Neural cell (in vitro differentiated cells): ENCODE results near the gene CD47. TPM values are rescaled to one million over a fixed set of nuclear protein-coding genes. Genes with fewer than 3 reads are reported as not detected.

ENCODE experiments used
- H2AFZ ChIP-seq: fragments of 200-600, 300-800 bp; sonication (generic), shearing (Covaris generic); 2 replicates; pipeline ENCODE4 v1.6.0; 2014; ENCODE audit warnings: low read depth, mild to moderate bottlenecking, antibody characterized with exemption, low read length, moderate library complexity
- H3F3A ChIP-seq: fragments of 200-600 bp; shearing (Covaris generic); 2 replicates; pipeline ENCODE4 v1.6.1; 2016; ENCODE audit warnings: mild to moderate bottlenecking, moderate library complexity, mixed read lengths, antibody characterized with exemption, low read length; ENCODE audit not compliant: insufficient read depth, poor library complexity, severe bottlenecking
- H3K27ac ChIP-seq: fragments of 200-600, 300-800 bp; sonication (generic), shearing (Covaris generic); 2 replicates; pipeline ENCODE4 v1.5.1; 2014; ENCODE audit warnings: mild to moderate bottlenecking, low read length, moderate library complexity
- H3K27me3 ChIP-seq: fragments of 300-800, 200-600 bp; sonication (generic), shearing (Covaris generic); 2 replicates; pipeline ENCODE4 v1.6.0; 2014; ENCODE audit warnings: mild to moderate bottlenecking, low read depth, low read length, moderate library complexity; ENCODE audit not compliant: insufficient read depth
- H3K36me3 ChIP-seq: fragments of 300-800, 200-600 bp; sonication (generic), shearing (Covaris generic); 2 replicates; pipeline ENCODE4 v1.5.1; 2014; ENCODE audit warnings: mild to moderate bottlenecking, antibody characterized with exemption, low read length, moderate library complexity; ENCODE audit not compliant: insufficient read depth
- H3K4me2 ChIP-seq: fragments of 300-800, 200-600 bp; sonication (generic), shearing (Covaris generic); 2 replicates; pipeline ENCODE4 v1.6.0; 2014; ENCODE audit warnings: mild to moderate bottlenecking, low read length
- H3K4me3 ChIP-seq: fragments of 300-800, 200-600 bp; sonication (generic), shearing (Covaris generic); 2 replicates; pipeline ENCODE4 v1.5.1; 2014; ENCODE audit warnings: mild to moderate bottlenecking, low read length, moderate library complexity
- H3K79me2 ChIP-seq: fragments of 200-600 bp; shearing (Covaris generic); replicated peaks from 2 replicates; pipeline ENCODE4 v1.6.0; 2014; ENCODE audit warnings: mild to moderate bottlenecking, low read length, moderate library complexity; ENCODE audit not compliant: insufficient read depth
- H3K9ac ChIP-seq: fragments of 300-800, 200-600 bp; sonication (generic), shearing (Covaris generic); 2 replicates; pipeline ENCODE4 v1.6.1; 2016; ENCODE audit warnings: mild to moderate bottlenecking, low read length, mixed read lengths
- H3K9me2 ChIP-seq: fragments of 200-600 bp; shearing (Covaris generic); 2 replicates; pipeline ENCODE4 v1.6.1; 2016; ENCODE audit warnings: mild to moderate bottlenecking, low read length, mixed read lengths; ENCODE audit not compliant: insufficient read depth
- H3K9me3 ChIP-seq: fragments of 200-600, 300-800 bp; sonication (generic), shearing (Covaris generic); 2 replicates; pipeline ENCODE4 v1.6.1; 2016; ENCODE audit warnings: mild to moderate bottlenecking, mixed run types, low read length, moderate library complexity, mixed read lengths
- H4K20me1 ChIP-seq: fragments of 200-600 bp; shearing (Covaris generic); 2 replicates; pipeline ENCODE4 v1.6.1; 2016; ENCODE audit warnings: mild to moderate bottlenecking, mixed run types; ENCODE audit not compliant: insufficient read depth
- EP300 ChIP-seq: fragments of 450-650 bp; conservative IDR thresholded peaks from 2 replicates; pipeline ENCODE4 v1.6.1; 2014; ENCODE audit warnings: antibody characterized with exemption, mild to moderate bottlenecking, moderate library complexity; ENCODE audit not compliant: poor library complexity, severe bottlenecking
- EZH2 ChIP-seq: fragments of 200-600, 300-800 bp; shearing (Covaris generic), sonication (generic); IDR thresholded peaks from 2 replicates; pipeline ENCODE4 v1.6.1; 2014; ENCODE audit warnings: antibody characterized with exemption, low read length, borderline replicate concordance, mild to moderate bottlenecking; ENCODE audit not compliant: insufficient read depth, poor library complexity, severe bottlenecking
- MXI1 ChIP-seq: fragments of 450-650 bp; conservative IDR thresholded peaks from 2 replicates; pipeline ENCODE4 v1.6.1; 2014; ENCODE audit warnings: antibody characterized with exemption, mild to moderate bottlenecking; ENCODE audit not compliant: poor library complexity, severe bottlenecking
- POLR2AphosphoS5 ChIP-seq: IDR thresholded peaks from 2 replicates; pipeline ENCODE4 v1.6.1; 2012
- RAD21 ChIP-seq: fragments of 450-650 bp; conservative IDR thresholded peaks from 2 replicates; pipeline ENCODE4 v1.6.1; 2014; ENCODE audit warnings: antibody characterized with exemption, mild to moderate bottlenecking, moderate library complexity
- SMC3 ChIP-seq: fragments of 450-650 bp; conservative IDR thresholded peaks from 2 replicates; pipeline ENCODE4 v1.6.1; 2014; ENCODE audit warnings: antibody characterized with exemption, mild to moderate bottlenecking, moderate library complexity; ENCODE audit not compliant: poor library complexity
- TAF1 ChIP-seq: IDR thresholded peaks from 2 replicates; pipeline ENCODE4 v1.6.1; 2012; ENCODE audit warnings: low read depth
- polyA plus RNA-seq: library from polyadenylated mRNA; depleted of rRNA; stranded (reverse); fragments of >200 nt; gene quantifications from 2 replicates; pipeline ENCODE4 v1.2.3, GENCODE V29; 2014
- TF ChIP-seq, protein P1 (sequence below): fragments of 450-650 bp; IDR thresholded peaks from 2 replicates; pipeline ENCODE4 v1.5.1; 2014; ENCODE audit warnings: antibody characterized with exemption, mild to moderate bottlenecking, moderate library complexity; ENCODE audit not compliant: poor library complexity, severe bottlenecking
- TF ChIP-seq, protein P2 (sequence below): IDR thresholded peaks from 2 replicates; pipeline ENCODE4 v1.6.1; 2012; ENCODE audit warnings: borderline replicate concordance

The CD47 gene
- polyA plus RNA-seq, 1 donor from 2014 or later = 128 TPM

DNA sequence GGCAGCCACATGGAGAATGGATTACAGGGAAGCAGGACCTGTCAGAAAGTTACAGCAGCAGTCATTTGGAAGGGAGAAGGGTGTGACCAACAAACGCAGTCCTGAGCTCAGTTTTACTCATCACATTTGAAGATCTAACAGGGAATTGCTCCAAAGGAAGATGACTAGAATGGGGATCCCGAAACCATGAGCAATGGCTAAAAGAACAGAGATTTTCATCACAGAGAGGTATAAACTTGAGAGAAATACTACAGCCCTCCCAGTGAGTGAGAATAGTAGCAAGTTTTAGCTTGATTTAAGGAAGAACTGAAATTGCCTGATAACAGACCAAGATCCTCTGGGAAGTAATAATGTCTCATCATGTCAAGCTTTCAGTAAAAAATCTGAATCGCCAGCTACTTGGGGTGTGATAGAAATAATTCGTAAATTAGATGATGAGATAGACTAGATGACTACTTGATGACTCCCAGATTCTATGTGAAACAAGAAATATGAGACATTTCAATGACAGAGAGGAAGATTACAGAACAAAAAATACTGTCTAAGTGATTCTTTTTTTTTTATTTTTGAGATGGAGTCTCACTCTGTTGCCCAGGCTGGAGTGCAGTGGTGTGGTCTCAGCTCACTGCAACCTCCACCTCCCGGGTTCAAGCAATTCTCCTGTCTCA, 16.9 kb downstream of the CD47 start:
- H3K9me3 ChIP-seq = no peaks in the 10 kb centered on the region
- H4K20me1 ChIP-seq = no peaks in the 10 kb centered on the region
- H3F3A ChIP-seq = no peaks in the 10 kb centered on the region
- H3K27ac ChIP-seq = no peak overlapping the region
- H3K79me2 ChIP-seq = no peaks in the 10 kb centered on the region
- no peak overlapping the region for H3K4me3 ChIP-seq
- no peaks in the 10 kb centered on the region for H3K9me2 ChIP-seq
- no peak overlapping the region for H3K4me2 ChIP-seq
- no peak for TF ChIP-seq SMC3
- TF ChIP-seq EZH2 = no peak
- TF ChIP-seq RAD21 = no peak
- TF ChIP-seq POLR2AphosphoS5 = no peak
- TF ChIP-seq TAF1 = no peak
- no peak for TF ChIP-seq MXI1
- TF ChIP-seq, protein P1, sequence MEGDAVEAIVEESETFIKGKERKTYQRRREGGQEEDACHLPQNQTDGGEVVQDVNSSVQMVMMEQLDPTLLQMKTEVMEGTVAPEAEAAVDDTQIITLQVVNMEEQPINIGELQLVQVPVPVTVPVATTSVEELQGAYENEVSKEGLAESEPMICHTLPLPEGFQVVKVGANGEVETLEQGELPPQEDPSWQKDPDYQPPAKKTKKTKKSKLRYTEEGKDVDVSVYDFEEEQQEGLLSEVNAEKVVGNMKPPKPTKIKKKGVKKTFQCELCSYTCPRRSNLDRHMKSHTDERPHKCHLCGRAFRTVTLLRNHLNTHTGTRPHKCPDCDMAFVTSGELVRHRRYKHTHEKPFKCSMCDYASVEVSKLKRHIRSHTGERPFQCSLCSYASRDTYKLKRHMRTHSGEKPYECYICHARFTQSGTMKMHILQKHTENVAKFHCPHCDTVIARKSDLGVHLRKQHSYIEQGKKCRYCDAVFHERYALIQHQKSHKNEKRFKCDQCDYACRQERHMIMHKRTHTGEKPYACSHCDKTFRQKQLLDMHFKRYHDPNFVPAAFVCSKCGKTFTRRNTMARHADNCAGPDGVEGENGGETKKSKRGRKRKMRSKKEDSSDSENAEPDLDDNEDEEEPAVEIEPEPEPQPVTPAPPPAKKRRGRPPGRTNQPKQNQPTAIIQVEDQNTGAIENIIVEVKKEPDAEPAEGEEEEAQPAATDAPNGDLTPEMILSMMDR = no peak
- TF ChIP-seq EP300 = no peak
- TF ChIP-seq, protein P2, sequence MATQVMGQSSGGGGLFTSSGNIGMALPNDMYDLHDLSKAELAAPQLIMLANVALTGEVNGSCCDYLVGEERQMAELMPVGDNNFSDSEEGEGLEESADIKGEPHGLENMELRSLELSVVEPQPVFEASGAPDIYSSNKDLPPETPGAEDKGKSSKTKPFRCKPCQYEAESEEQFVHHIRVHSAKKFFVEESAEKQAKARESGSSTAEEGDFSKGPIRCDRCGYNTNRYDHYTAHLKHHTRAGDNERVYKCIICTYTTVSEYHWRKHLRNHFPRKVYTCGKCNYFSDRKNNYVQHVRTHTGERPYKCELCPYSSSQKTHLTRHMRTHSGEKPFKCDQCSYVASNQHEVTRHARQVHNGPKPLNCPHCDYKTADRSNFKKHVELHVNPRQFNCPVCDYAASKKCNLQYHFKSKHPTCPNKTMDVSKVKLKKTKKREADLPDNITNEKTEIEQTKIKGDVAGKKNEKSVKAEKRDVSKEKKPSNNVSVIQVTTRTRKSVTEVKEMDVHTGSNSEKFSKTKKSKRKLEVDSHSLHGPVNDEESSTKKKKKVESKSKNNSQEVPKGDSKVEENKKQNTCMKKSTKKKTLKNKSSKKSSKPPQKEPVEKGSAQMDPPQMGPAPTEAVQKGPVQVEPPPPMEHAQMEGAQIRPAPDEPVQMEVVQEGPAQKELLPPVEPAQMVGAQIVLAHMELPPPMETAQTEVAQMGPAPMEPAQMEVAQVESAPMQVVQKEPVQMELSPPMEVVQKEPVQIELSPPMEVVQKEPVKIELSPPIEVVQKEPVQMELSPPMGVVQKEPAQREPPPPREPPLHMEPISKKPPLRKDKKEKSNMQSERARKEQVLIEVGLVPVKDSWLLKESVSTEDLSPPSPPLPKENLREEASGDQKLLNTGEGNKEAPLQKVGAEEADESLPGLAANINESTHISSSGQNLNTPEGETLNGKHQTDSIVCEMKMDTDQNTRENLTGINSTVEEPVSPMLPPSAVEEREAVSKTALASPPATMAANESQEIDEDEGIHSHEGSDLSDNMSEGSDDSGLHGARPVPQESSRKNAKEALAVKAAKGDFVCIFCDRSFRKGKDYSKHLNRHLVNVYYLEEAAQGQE = no peak
- no peak overlapping the region for H2AFZ ChIP-seq
- no peaks in the 10 kb centered on the region for H3K36me3 ChIP-seq
- H3K27me3 ChIP-seq = no peaks in the 10 kb centered on the region
- H3K9ac ChIP-seq = no peak overlapping the region

DNA sequence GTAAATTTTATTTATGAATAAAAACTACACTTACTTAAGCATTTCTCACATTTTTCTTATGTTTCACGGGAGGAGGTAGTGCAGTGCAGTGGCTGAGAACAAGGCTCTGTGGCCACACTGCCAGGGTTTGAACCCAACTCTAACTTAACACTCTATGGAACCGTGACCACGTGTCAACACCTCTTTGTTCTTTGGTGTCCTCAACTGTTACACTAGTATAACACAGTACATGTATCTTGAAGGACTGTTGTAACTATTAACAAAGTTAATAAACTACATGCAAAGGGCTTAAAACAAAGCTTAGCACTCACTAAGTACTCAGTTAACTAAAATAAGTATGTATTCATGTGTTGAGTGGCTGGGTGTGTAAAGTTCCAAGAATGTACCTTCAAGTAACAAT, 19.5 kb downstream of the CD47 start:
- Histone ChIP-seq H4K20me1 (no peaks in the 10 kb centered on the region), H2AFZ (no peak overlapping the region), H3F3A (no peaks in the 10 kb centered on the region), H3K79me2 (no peaks in the 10 kb centered on the region), H3K36me3 (no peaks in the 10 kb centered on the region), H3K27ac (no peak overlapping the region), H3K4me3 (no peak overlapping the region), H3K9me3 (no peaks in the 10 kb centered on the region), H3K27me3 (no peaks in the 10 kb centered on the region), H3K9me2 (no peaks in the 10 kb centered on the region), H3K9ac (no peak overlapping the region), H3K4me2 (no peak overlapping the region)
- TF ChIP-seq EZH2 = no peak
- TF ChIP-seq RAD21 = no peak
- no peak for TF ChIP-seq MXI1
- no peak for TF ChIP-seq TAF1
- no peak for TF ChIP-seq POLR2AphosphoS5
- TF ChIP-seq SMC3 = no peak
- TF ChIP-seq EP300 = no peak
- TF ChIP-seq, protein P1 = no peak
